Liver (tissue), 9 donors: ENCODE measurements around the gene SGMS1. TPM values are rescaled to one million over a fixed set of nuclear protein-coding genes. Genes with fewer than 3 reads are reported as not detected.

Experiments
- DNase-seq: peaks from one replicate; pipeline ENCODE4 v3.0.0-alpha.2; 2017; ENCODE audit warnings: low spot score
- H3K27ac ChIP-seq, 2 donors: one replicate each; pipeline ENCODE4 v1.7.0; 2013; ENCODE audit warnings: inconsistent platforms in 2 of 2, low read length in 2 of 2, control low read depth in 1 of 2, low read depth in 1 of 2, mild to moderate bottlenecking in 1 of 2
- H3K27me3 ChIP-seq, 4 donors: one replicate each; pipeline versions ENCODE4 v1.6.1 to v1.7.0; 2013; ENCODE audit warnings: low read length in 3 of 4, inconsistent platforms in 1 of 4, mild to moderate bottlenecking in 1 of 4, moderate library complexity in 1 of 4; ENCODE audit not compliant: control insufficient read depth in 4 of 4, insufficient read depth in 4 of 4
- H3K36me3 ChIP-seq, 4 donors: one replicate each; pipeline versions ENCODE4 v1.6.1 to v1.7.0; 2013; ENCODE audit warnings: low read length in 3 of 4, mild to moderate bottlenecking in 3 of 4, low read depth in 1 of 4, moderate library complexity in 1 of 4; ENCODE audit not compliant: control insufficient read depth in 4 of 4, insufficient read depth in 3 of 4
- H3K4me1 ChIP-seq, 4 donors: one replicate each; pipeline versions ENCODE4 v1.6.1 to v1.7.0; 2013; ENCODE audit warnings: low read length in 3 of 4, mild to moderate bottlenecking in 3 of 4, moderate library complexity in 1 of 4; ENCODE audit not compliant: control insufficient read depth in 4 of 4, insufficient read depth in 4 of 4
- H3K4me3 ChIP-seq, 3 donors: one replicate each; pipeline versions ENCODE4 v1.6.1 to v1.7.0; 2013; ENCODE audit warnings: low read length in 3 of 3, control low read depth in 1 of 3, low read depth in 1 of 3, mild to moderate bottlenecking in 1 of 3
- H3K9ac ChIP-seq, 2 donors: one replicate each; pipeline ENCODE4 v1.7.0; 2013; ENCODE audit warnings: low read length in 2 of 2, mild to moderate bottlenecking in 2 of 2, moderate library complexity in 2 of 2, control low read depth in 1 of 2, low read depth in 1 of 2
- H3K9me3 ChIP-seq, 4 donors: one replicate each; pipeline versions ENCODE4 v1.6.1 to v1.7.0; 2013; ENCODE audit warnings: low read length in 3 of 4; ENCODE audit not compliant: control insufficient read depth in 4 of 4
- EGR1 ChIP-seq, 2 donors: IDR thresholded peaks; 2 replicates each; pipeline ENCODE4 v1.6.1; 2016 to 2018; ENCODE audit warnings: antibody characterized with exemption in 2 of 2, low read depth in 2 of 2
- FOXA1 ChIP-seq: IDR thresholded peaks from 2 replicates; pipeline ENCODE4 v1.6.1; 2016; ENCODE audit warnings: antibody characterized with exemption
- FOXA2 ChIP-seq: IDR thresholded peaks from 2 replicates; pipeline ENCODE4 v1.6.1; 2016; ENCODE audit warnings: antibody characterized with exemption
- GABPA ChIP-seq, 2 donors: IDR thresholded peaks in 1 of 2; conservative IDR thresholded peaks in 1 of 2; 2 replicates each; pipeline ENCODE4 v1.6.1; 2016; ENCODE audit warnings: antibody characterized with exemption in 2 of 2, mild to moderate bottlenecking in 1 of 2, moderate library complexity in 1 of 2
- SP1 ChIP-seq: IDR thresholded peaks from 2 replicates; pipeline ENCODE4 v1.6.1; 2018; ENCODE audit warnings: antibody characterized with exemption, mild to moderate bottlenecking
- TAF1 ChIP-seq: conservative IDR thresholded peaks from 2 replicates; pipeline ENCODE4 v1.6.1; 2016; ENCODE audit warnings: antibody characterized with exemption, mild to moderate bottlenecking
- YY1 ChIP-seq: IDR thresholded peaks from 2 replicates; pipeline ENCODE4 v1.6.1; 2016; ENCODE audit warnings: antibody characterized with exemption, mild to moderate bottlenecking
- WGBS: extraction: QIAGEN DNeasy Blood & Tissue Kit; methylation state at CpG from one replicate; pipeline ENCODE4 v1.1.7; 2013; 5-methylcytosine and 5-hydroxymethylcytosine counted together
- polyA plus RNA-seq, 2 donors: library from polyadenylated mRNA; stranded (reverse) in 1 of 2; unstranded in 1 of 2; fragments of 200-250 nt in 1 of 2; fragments of >200 nt in 1 of 2; fragmentation: Nextera tagmentation in 1 of 2; extraction: Ambion mirVana in 1 of 2; gene quantifications; one replicate each; pipeline versions ENCODE4 v1.2.1 to v1.2.3, GENCODE V29; 2013 to 2015
- total RNA-seq, 2 donors: library from RNA; depleted of rRNA; stranded (reverse); fragments of >200 nt; gene quantifications; one replicate each; pipeline ENCODE4 v1.2.3, GENCODE V29; 2014
- TF ChIP-seq, protein P1 (sequence below): IDR thresholded peaks from 2 replicates; pipeline ENCODE4 v1.6.1; 2016; ENCODE audit warnings: antibody characterized with exemption
- TF ChIP-seq, protein P2 (sequence below): IDR thresholded peaks from 2 replicates; pipeline ENCODE4 v1.6.1; 2016; ENCODE audit warnings: antibody characterized with exemption, mild to moderate bottlenecking
- TF ChIP-seq, protein P3 (sequence below): IDR thresholded peaks from 2 replicates; pipeline ENCODE4 v1.6.1; 2016; ENCODE audit warnings: antibody characterized with exemption
- TF ChIP-seq, protein P4 (sequence below): fragments of 150-350 bp; IDR thresholded peaks from 2 replicates; pipeline ENCODE4 v1.5.1; 2017; ENCODE audit warnings: improper control_type of control experiment, low read depth, low read length; ENCODE audit not compliant: missing input control
- donor health status: healthy.
- donor health status: healthy.
- donor health status: healthy.
- donor health status: healthy.
- donor health status: healthy.

Gene SGMS1
- total and polyA plus RNA-seq, 4 donors: 6.8 to 98.2 (median 21.1) TPM

DNA sequence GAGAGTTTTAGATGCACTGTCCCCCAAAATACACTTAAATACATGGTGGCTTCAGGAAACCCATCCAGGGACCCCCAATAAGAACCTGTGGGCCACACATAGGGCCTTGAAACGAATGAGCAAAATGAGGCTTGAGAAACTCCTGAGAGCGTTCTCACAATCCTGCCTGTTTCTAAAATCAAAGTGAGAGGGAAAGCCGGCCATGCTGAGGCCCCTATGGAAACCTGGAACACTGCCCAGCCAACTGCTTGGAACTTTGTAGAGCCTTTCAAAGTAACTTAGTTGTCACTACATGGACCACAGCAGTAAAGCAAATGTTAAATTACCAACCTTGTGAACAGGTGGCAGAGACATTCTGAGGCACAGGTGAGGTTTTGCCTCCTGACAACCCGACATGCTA is 13.4 kb downstream of the SGMS1 start:
- H3K27me3 ChIP-seq: no peaks in the 10 kb centered on the region
- DNase-seq: no peak
- H3K4me1 ChIP-seq: peaks cover 6 to 61% (median 56%) of the 10 kb centered on the region in 4 donors
- H3K9ac ChIP-seq: no peak overlapping the region
- no peaks in the 10 kb centered on the region for H3K36me3 ChIP-seq
- H3K9me3 ChIP-seq: no peaks in the 10 kb centered on the region
- H3K27ac ChIP-seq: no peak overlapping the region
- no peak overlapping the region for H3K4me3 ChIP-seq
- WGBS: 90% methylated on average over 4 of the region's 4 CpGs
- TF ChIP-seq SP1: no peak

DNA sequence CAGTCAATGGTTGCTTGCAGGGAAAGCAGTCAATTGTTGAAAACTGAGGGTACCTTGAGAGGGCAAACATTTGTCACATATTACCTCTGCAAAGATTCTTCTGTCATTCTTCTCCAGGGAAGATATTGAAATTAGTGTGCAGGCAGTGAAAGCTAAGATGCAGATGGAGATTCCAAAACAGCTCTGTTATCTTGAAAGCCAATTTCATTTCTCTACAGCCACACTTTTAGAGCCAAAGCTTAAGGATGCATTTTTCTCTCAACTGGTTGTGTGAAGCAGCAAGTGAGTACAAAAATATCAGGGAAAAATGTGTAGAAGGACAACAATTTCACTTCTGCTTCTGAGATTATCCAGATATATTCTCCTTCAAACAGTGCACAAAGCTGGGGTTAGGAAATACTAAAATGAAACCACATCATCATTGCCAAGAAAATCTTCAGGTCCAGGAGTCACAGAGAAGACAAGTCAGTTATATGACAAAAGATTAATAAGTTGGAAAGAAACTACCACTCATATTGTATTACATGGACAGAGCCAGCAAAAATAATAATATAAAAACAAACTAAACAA is 16.3 kb downstream of the SGMS1 start:
- TF ChIP-seq TAF1 (no peak), FOXA1 (no peak), GABPA (IDR thresholded peaks at IDR 0.05 in 1 of 2, conservative IDR thresholded peaks at IDR 0.05 in 1 of 2) (no peak)
- TF ChIP-seq, protein P1, sequence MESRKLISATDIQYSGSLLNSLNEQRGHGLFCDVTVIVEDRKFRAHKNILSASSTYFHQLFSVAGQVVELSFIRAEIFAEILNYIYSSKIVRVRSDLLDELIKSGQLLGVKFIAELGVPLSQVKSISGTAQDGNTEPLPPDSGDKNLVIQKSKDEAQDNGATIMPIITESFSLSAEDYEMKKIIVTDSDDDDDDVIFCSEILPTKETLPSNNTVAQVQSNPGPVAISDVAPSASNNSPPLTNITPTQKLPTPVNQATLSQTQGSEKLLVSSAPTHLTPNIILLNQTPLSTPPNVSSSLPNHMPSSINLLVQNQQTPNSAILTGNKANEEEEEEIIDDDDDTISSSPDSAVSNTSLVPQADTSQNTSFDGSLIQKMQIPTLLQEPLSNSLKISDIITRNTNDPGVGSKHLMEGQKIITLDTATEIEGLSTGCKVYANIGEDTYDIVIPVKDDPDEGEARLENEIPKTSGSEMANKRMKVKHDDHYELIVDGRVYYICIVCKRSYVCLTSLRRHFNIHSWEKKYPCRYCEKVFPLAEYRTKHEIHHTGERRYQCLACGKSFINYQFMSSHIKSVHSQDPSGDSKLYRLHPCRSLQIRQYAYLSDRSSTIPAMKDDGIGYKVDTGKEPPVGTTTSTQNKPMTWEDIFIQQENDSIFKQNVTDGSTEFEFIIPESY: no peak
- Histone ChIP-seq H3K9me3 (no peaks in the 10 kb centered on the region), H3K27ac (peak overlapping the region in 1 of 2 donors; percentile 40), H3K4me1 (peaks cover 3 to 67% (median 60%) of the 10 kb centered on the region in 4 donors), H3K27me3 (no peaks in the 10 kb centered on the region), H3K4me3 (no peak overlapping the region), H3K9ac (no peak overlapping the region), H3K36me3 (no peaks in the 10 kb centered on the region)
- DNase-seq: no peak

DNA sequence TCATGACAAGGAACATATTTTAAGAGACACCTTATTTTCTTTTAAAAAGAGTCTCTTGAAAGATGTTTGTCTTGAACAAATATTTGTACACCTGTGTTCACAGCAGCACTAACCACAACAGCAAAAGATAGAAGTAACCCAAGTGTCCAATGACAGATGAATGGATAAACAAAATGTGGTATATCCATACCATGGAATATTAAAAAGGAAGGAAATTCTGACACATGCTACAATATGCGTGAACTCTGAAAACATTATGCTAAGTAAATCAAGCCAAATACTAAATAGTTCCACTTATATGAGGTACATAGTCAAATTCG is 17.8 kb downstream of the SGMS1 start:
- WGBS: 95% methylated on average over 2 of the region's 2 CpGs
- Histone ChIP-seq H3K4me1 (peaks cover 3 to 75% (median 62%) of the 10 kb centered on the region in 4 donors), H3K9me3 (no peaks in the 10 kb centered on the region), H3K27me3 (no peaks in the 10 kb centered on the region), H3K27ac (no peak overlapping the region), H3K36me3 (no peaks in the 10 kb centered on the region), H3K4me3 (no peak overlapping the region), H3K9ac (no peak overlapping the region)
- no peak for DNase-seq
- TF ChIP-seq TAF1 (no peak), YY1 (no peak), EGR1 (IDR thresholded peaks at IDR 0.05; ENCODE audit: low read depth in 2 of 2) (no peak), FOXA2 (no peak), SP1 (no peak)
- TF ChIP-seq, protein P2, sequence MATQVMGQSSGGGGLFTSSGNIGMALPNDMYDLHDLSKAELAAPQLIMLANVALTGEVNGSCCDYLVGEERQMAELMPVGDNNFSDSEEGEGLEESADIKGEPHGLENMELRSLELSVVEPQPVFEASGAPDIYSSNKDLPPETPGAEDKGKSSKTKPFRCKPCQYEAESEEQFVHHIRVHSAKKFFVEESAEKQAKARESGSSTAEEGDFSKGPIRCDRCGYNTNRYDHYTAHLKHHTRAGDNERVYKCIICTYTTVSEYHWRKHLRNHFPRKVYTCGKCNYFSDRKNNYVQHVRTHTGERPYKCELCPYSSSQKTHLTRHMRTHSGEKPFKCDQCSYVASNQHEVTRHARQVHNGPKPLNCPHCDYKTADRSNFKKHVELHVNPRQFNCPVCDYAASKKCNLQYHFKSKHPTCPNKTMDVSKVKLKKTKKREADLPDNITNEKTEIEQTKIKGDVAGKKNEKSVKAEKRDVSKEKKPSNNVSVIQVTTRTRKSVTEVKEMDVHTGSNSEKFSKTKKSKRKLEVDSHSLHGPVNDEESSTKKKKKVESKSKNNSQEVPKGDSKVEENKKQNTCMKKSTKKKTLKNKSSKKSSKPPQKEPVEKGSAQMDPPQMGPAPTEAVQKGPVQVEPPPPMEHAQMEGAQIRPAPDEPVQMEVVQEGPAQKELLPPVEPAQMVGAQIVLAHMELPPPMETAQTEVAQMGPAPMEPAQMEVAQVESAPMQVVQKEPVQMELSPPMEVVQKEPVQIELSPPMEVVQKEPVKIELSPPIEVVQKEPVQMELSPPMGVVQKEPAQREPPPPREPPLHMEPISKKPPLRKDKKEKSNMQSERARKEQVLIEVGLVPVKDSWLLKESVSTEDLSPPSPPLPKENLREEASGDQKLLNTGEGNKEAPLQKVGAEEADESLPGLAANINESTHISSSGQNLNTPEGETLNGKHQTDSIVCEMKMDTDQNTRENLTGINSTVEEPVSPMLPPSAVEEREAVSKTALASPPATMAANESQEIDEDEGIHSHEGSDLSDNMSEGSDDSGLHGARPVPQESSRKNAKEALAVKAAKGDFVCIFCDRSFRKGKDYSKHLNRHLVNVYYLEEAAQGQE: no peak
- TF ChIP-seq, protein P3, sequence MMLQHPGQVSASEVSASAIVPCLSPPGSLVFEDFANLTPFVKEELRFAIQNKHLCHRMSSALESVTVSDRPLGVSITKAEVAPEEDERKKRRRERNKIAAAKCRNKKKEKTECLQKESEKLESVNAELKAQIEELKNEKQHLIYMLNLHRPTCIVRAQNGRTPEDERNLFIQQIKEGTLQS: no peak
- TF ChIP-seq, protein P4, sequence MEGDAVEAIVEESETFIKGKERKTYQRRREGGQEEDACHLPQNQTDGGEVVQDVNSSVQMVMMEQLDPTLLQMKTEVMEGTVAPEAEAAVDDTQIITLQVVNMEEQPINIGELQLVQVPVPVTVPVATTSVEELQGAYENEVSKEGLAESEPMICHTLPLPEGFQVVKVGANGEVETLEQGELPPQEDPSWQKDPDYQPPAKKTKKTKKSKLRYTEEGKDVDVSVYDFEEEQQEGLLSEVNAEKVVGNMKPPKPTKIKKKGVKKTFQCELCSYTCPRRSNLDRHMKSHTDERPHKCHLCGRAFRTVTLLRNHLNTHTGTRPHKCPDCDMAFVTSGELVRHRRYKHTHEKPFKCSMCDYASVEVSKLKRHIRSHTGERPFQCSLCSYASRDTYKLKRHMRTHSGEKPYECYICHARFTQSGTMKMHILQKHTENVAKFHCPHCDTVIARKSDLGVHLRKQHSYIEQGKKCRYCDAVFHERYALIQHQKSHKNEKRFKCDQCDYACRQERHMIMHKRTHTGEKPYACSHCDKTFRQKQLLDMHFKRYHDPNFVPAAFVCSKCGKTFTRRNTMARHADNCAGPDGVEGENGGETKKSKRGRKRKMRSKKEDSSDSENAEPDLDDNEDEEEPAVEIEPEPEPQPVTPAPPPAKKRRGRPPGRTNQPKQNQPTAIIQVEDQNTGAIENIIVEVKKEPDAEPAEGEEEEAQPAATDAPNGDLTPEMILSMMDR: no peak
